Effector memory CD4-positive, alpha-beta T cell (primary cell): ENCODE data around the gene ERCC8.
"Not testable (repeated sequence)": the region's sequence is repeated elsewhere in the genome, so short reads cannot be mapped to it uniquely, and the experiment has no call there.

Experiments
- DNase-seq, 3 donors: peaks; one replicate each; pipeline ENCODE4 v3.0.0-alpha.2; 2020
- H3K27ac ChIP-seq: 2 replicates; pipeline ENCODE4 v1.7.0; 2013; ENCODE audit warnings: mild to moderate bottlenecking, low read length, moderate library complexity; ENCODE audit not compliant: insufficient read depth, poor library complexity, severe bottlenecking
- H3K27me3 ChIP-seq: replicated peaks from 2 replicates; pipeline ENCODE4 v1.7.0; 2013; ENCODE audit warnings: mild to moderate bottlenecking, low read length; ENCODE audit not compliant: insufficient read depth, control insufficient read depth, poor library complexity, severe bottlenecking
- H3K36me3 ChIP-seq: 2 replicates; pipeline ENCODE4 v1.7.0; 2013; ENCODE audit warnings: mild to moderate bottlenecking, low read length, moderate library complexity; ENCODE audit not compliant: control insufficient read depth, insufficient read depth
- H3K4me1 ChIP-seq: 2 replicates; pipeline ENCODE4 v1.7.0; 2013; ENCODE audit warnings: low read length, mild to moderate bottlenecking; ENCODE audit not compliant: control insufficient read depth, insufficient read depth, poor library complexity, severe bottlenecking
- H3K4me3 ChIP-seq: 2 replicates; pipeline ENCODE4 v1.7.0; 2013; ENCODE audit warnings: low read length, low read depth, mild to moderate bottlenecking; ENCODE audit not compliant: insufficient read depth, poor library complexity, severe bottlenecking
- H3K9me3 ChIP-seq: 2 replicates; pipeline ENCODE4 v1.7.0; 2013; ENCODE audit warnings: mild to moderate bottlenecking, low read length, moderate library complexity; ENCODE audit not compliant: control insufficient read depth

ERCC8 gene

GRCh38 chr5:60886158-60886557, 58.7 kb downstream of the ERCC8 start:
- Histone ChIP-seq H3K9me3 (no peaks in the 10 kb centered on the region), H3K4me1 (no peaks in the 10 kb centered on the region), H3K4me3 (no peak overlapping the region), H3K27me3 (no peaks in the 10 kb centered on the region), H3K27ac (no peak overlapping the region), H3K36me3 (no peaks in the 10 kb centered on the region)
- DNase-seq: no peak

- Histone ChIP-seq H3K27ac (no peak overlapping the region), H3K9me3 (no peaks in the 10 kb centered on the region), H3K27me3 (no peaks in the 10 kb centered on the region), H3K36me3 (no peaks in the 10 kb centered on the region), H3K4me3 (no peak overlapping the region), H3K4me1 (no peaks in the 10 kb centered on the region)
- DNase-seq: no peak
Measured at GRCh38 chr5:60883229-60883628, 61.6 kb downstream of the ERCC8 start.

- Histone ChIP-seq H3K4me3 (no peak overlapping the region), H3K4me1 (no peaks in the 10 kb centered on the region), H3K27ac (no peak overlapping the region), H3K27me3 (no peaks in the 10 kb centered on the region), H3K36me3 (no peaks in the 10 kb centered on the region), H3K9me3 (no peaks in the 10 kb centered on the region)
- DNase-seq: no peak
Measured at GRCh38 chr5:60872892-60873291, 72.0 kb downstream of the ERCC8 start.

- Histone ChIP-seq H3K9me3 (no peaks in the 10 kb centered on the region), H3K36me3 (no peaks in the 10 kb centered on the region), H3K27me3 (no peaks in the 10 kb centered on the region)
Measured at GRCh38 chr5:60870857-60871256, 74.0 kb downstream of the ERCC8 start.

GRCh38 chr5:60860572-60860971, 84.3 kb downstream of the ERCC8 start:
- not testable (repeated sequence) for DNase-seq, H3K4me3 ChIP-seq, H3K9me3 ChIP-seq, H3K27ac ChIP-seq, H3K36me3 ChIP-seq, H3K4me1 ChIP-seq, H3K27me3 ChIP-seq

More at GRCh38 chr5:60870857-60871256, 74.0 kb downstream of the ERCC8 start:
- no peak for DNase-seq
- Histone ChIP-seq H3K4me3 (no peak overlapping the region), H3K27ac (no peak overlapping the region), H3K4me1 (no peaks in the 10 kb centered on the region)

GRCh38 chr5:60856066-60856465, 88.8 kb downstream of the ERCC8 start:
- DNase-seq: no peak
- H3K27me3 ChIP-seq: no peaks in the 10 kb centered on the region
- H3K27ac ChIP-seq: no peak overlapping the region
- H3K36me3 ChIP-seq: no peaks in the 10 kb centered on the region
- no peaks in the 10 kb centered on the region for H3K9me3 ChIP-seq
- H3K4me3 ChIP-seq: no peak overlapping the region
- H3K4me1 ChIP-seq: no peaks in the 10 kb centered on the region

GRCh38 chr5:60852940-60853339, 91.9 kb downstream of the ERCC8 start:
- Histone ChIP-seq H3K4me1 (no peaks in the 10 kb centered on the region), H3K9me3 (no peaks in the 10 kb centered on the region), H3K27me3 (no peaks in the 10 kb centered on the region), H3K4me3 (no peak overlapping the region), H3K27ac (no peak overlapping the region), H3K36me3 (no peaks in the 10 kb centered on the region)
- DNase-seq: no peak

- Histone ChIP-seq H3K27ac (no peak overlapping the region), H3K4me1 (no peaks in the 10 kb centered on the region), H3K4me3 (no peak overlapping the region), H3K9me3 (no peaks in the 10 kb centered on the region), H3K36me3 (no peaks in the 10 kb centered on the region), H3K27me3 (no peaks in the 10 kb centered on the region)
- DNase-seq: no peak
Measured at GRCh38 chr5:60852317-60852716, 92.6 kb downstream of the ERCC8 start.

GRCh38 chr5:60851626-60852025, 93.2 kb downstream of the ERCC8 start:
- no peaks in the 10 kb centered on the region for H3K9me3 ChIP-seq
- H3K27ac ChIP-seq: no peak overlapping the region
- no peaks in the 10 kb centered on the region for H3K4me1 ChIP-seq
- no peaks in the 10 kb centered on the region for H3K36me3 ChIP-seq
- DNase-seq: no peak
- no peaks in the 10 kb centered on the region for H3K27me3 ChIP-seq
- no peak overlapping the region for H3K4me3 ChIP-seq

GRCh38 chr5:60846298-60846697, 98.6 kb downstream of the ERCC8 start:
- no peak overlapping the region for H3K27ac ChIP-seq
- H3K9me3 ChIP-seq: no peaks in the 10 kb centered on the region
- no peaks in the 10 kb centered on the region for H3K4me1 ChIP-seq
- no peaks in the 10 kb centered on the region for H3K36me3 ChIP-seq
- peaks cover 23% of the 10 kb centered on the region for H3K27me3 ChIP-seq
- H3K4me3 ChIP-seq: no peak overlapping the region
- DNase-seq: no peak
